Measurements from ENCODE around the gene GLIPR2. TPM values are rescaled to one million over a fixed set of nuclear protein-coding genes. Genes with fewer than 3 reads are reported as not detected.

Gene GLIPR2
- polyA plus RNA-seq, 1 of the 3 experiments (the other 2 are of a cell fraction), result 38.3 TPM

- H3K9me3 ChIP-seq, result no peaks in the 10 kb centered on the region
- peak within 1 kb of the TSS; percentile 95 for H3K9ac ChIP-seq
- H3K4me3 ChIP-seq (ENCODE audit: low read depth in 2 of 2, low read length in 1 of 2), result peak within 1 kb of the TSS; percentile 84 to 94
- ChIA-PET POLR2A (interaction anchor here (0.6 to 1.7 kb wide), 13 partner anchors 11 to 210 kb away, joined by 3 to 7 read pairs (median 3); partner anchors contain the start of genes CCIN and RNF38), CTCF (interaction anchor here (0.6 to 3.6 kb wide), 19 partner anchors 11 to 258 kb away, joined by 3 to 15 read pairs (median 5); partner anchors contain the start of genes CCIN and GLIPR2)
- H3K27ac ChIP-seq (ENCODE audit: low read depth in 2 of 2, low read length in 1 of 2), result peak within 1 kb of the TSS; percentile 83 to 87
- H3K79me2 ChIP-seq (ENCODE audit: insufficient read depth), result peaks cover 54% of the 10 kb centered on the region
- no peaks in the 10 kb centered on the region for H3K27me3 ChIP-seq (ENCODE audit: insufficient read depth)
- H3K4me2 ChIP-seq, result peak within 1 kb of the TSS; percentile 83
- H4K20me1 ChIP-seq (ENCODE audit: insufficient read depth), result peaks cover 43% of the 10 kb centered on the region
- DNase-seq, result peak; percentile 98
- H3F3A ChIP-seq (replicated peaks; ENCODE audit: insufficient read depth), result no peaks in the 10 kb centered on the region
- peak within 1 kb of the TSS; percentile 90 for H2AFZ ChIP-seq (ENCODE audit: low read depth)
- H3K4me1 ChIP-seq (ENCODE audit: control insufficient read depth in 1 of 2, insufficient read depth in 2 of 2, low read depth in 1 of 2, low read length in 1 of 2), result peaks cover 6 to 27% of the 10 kb centered on the region in 2 experiments
- WGBS (ENCODE audit: low lambda C conversion rate), result under 1% methylated on average over 30 of the region's 68 CpGs
- H3K36me3 ChIP-seq (replicated peaks in 1 of 2; ENCODE audit: control insufficient read depth in 1 of 2, insufficient read depth in 2 of 2, low read length in 1 of 2), result peaks cover 3 to 8% of the 10 kb centered on the region in 2 experiments
- H3K9me2 ChIP-seq, result no peaks in the 10 kb centered on the region
- TF ChIP-seq RAD21 (IDR thresholded peaks at IDR 0.05; ENCODE audit: low read length), result peak; percentile 28
- TF ChIP-seq FOXM1 (IDR thresholded peaks at IDR 0.05; ENCODE audit: low read depth), result no peak
- 0 out of 2 replicates have a peak, but pooled peaks have one; percentile 26 for TF ChIP-seq YY1 (IDR thresholded peaks at IDR 0.05; ENCODE audit: low read depth)
- TF ChIP-seq RCOR1 (IDR thresholded peaks at IDR 0.05; ENCODE audit: low read length), result 0 out of 2 replicates have a peak, but pooled peaks have one; percentile 30
- TF ChIP-seq, protein P1, sequence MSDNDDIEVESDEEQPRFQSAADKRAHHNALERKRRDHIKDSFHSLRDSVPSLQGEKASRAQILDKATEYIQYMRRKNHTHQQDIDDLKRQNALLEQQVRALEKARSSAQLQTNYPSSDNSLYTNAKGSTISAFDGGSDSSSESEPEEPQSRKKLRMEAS (IDR thresholded peaks at IDR 0.05; ENCODE audit: low read depth), result peak; percentile 57; the same call in 1 of the 2 replicates
- TF ChIP-seq, protein P2, sequence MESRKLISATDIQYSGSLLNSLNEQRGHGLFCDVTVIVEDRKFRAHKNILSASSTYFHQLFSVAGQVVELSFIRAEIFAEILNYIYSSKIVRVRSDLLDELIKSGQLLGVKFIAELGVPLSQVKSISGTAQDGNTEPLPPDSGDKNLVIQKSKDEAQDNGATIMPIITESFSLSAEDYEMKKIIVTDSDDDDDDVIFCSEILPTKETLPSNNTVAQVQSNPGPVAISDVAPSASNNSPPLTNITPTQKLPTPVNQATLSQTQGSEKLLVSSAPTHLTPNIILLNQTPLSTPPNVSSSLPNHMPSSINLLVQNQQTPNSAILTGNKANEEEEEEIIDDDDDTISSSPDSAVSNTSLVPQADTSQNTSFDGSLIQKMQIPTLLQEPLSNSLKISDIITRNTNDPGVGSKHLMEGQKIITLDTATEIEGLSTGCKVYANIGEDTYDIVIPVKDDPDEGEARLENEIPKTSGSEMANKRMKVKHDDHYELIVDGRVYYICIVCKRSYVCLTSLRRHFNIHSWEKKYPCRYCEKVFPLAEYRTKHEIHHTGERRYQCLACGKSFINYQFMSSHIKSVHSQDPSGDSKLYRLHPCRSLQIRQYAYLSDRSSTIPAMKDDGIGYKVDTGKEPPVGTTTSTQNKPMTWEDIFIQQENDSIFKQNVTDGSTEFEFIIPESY (IDR thresholded peaks at IDR 0.05; ENCODE audit: borderline replicate concordance, low read depth), result no peak
- no peak for TF ChIP-seq MEF2A (IDR thresholded peaks at IDR 0.05; ENCODE audit: borderline replicate concordance, low read depth)
- TF ChIP-seq EP300 (IDR thresholded peaks at IDR 0.05; ENCODE audit: borderline replicate concordance in 1 of 2, low read depth in 1 of 2, low read length in 1 of 2), result peak in 1 of 2 experiments; percentile 42; a peak in 2 of 4 replicates
- peak; percentile 92 for TF ChIP-seq ELF1 (IDR thresholded peaks at IDR 0.05)
- peak; percentile 77 for TF ChIP-seq CTCF (IDR thresholded peaks at IDR 0.05)
- TF ChIP-seq FOSL2 (IDR thresholded peaks at IDR 0.05; ENCODE audit: borderline replicate concordance, low read depth), result no peak
- TF ChIP-seq RFX5 (IDR thresholded peaks at IDR 0.05; ENCODE audit: low read length), result peak; percentile 61
- no peak for TF ChIP-seq NFIC (IDR thresholded peaks at IDR 0.05; ENCODE audit: borderline replicate concordance)
- TF ChIP-seq JUND (IDR thresholded peaks at IDR 0.05), result no peak
- no peak for TF ChIP-seq EZH2phosphoT487 (IDR thresholded peaks at IDR 0.05; ENCODE audit: borderline replicate concordance, low read depth)
- peak; percentile 68 for TF ChIP-seq NRF1 (IDR thresholded peaks at IDR 0.05; ENCODE audit: low read depth, low read length)
- no peak for TF ChIP-seq SMC3 (IDR thresholded peaks at IDR 0.05; ENCODE audit: low read depth, low read length)
- peak; percentile 97 for TF ChIP-seq POLR2AphosphoS5 (IDR thresholded peaks at IDR 0.05; ENCODE audit: low read depth, low read length)
- TF ChIP-seq FOXJ3 (CRISPR knock-in tag; IDR thresholded peaks at IDR 0.05), result no peak
- TF ChIP-seq RXRA (IDR thresholded peaks at IDR 0.05; ENCODE audit: borderline replicate concordance, low read depth), result no peak
- peak; percentile 69 for TF ChIP-seq CHD2 (IDR thresholded peaks at IDR 0.05; ENCODE audit: low read length, partially characterized antibody)
- TF ChIP-seq, protein P3, sequence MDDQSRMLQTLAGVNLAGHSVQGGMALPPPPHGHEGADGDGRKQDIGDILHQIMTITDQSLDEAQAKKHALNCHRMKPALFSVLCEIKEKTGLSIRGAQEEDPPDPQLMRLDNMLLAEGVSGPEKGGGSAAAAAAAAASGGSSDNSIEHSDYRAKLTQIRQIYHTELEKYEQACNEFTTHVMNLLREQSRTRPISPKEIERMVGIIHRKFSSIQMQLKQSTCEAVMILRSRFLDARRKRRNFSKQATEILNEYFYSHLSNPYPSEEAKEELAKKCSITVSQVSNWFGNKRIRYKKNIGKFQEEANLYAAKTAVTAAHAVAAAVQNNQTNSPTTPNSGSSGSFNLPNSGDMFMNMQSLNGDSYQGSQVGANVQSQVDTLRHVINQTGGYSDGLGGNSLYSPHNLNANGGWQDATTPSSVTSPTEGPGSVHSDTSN (IDR thresholded peaks at IDR 0.05), result no peak
- TF ChIP-seq, protein P4, sequence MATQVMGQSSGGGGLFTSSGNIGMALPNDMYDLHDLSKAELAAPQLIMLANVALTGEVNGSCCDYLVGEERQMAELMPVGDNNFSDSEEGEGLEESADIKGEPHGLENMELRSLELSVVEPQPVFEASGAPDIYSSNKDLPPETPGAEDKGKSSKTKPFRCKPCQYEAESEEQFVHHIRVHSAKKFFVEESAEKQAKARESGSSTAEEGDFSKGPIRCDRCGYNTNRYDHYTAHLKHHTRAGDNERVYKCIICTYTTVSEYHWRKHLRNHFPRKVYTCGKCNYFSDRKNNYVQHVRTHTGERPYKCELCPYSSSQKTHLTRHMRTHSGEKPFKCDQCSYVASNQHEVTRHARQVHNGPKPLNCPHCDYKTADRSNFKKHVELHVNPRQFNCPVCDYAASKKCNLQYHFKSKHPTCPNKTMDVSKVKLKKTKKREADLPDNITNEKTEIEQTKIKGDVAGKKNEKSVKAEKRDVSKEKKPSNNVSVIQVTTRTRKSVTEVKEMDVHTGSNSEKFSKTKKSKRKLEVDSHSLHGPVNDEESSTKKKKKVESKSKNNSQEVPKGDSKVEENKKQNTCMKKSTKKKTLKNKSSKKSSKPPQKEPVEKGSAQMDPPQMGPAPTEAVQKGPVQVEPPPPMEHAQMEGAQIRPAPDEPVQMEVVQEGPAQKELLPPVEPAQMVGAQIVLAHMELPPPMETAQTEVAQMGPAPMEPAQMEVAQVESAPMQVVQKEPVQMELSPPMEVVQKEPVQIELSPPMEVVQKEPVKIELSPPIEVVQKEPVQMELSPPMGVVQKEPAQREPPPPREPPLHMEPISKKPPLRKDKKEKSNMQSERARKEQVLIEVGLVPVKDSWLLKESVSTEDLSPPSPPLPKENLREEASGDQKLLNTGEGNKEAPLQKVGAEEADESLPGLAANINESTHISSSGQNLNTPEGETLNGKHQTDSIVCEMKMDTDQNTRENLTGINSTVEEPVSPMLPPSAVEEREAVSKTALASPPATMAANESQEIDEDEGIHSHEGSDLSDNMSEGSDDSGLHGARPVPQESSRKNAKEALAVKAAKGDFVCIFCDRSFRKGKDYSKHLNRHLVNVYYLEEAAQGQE (IDR thresholded peaks at IDR 0.05; ENCODE audit: low read depth, low read length), result peak; percentile 52
- TF ChIP-seq SIN3A (IDR thresholded peaks at IDR 0.05; ENCODE audit: borderline replicate concordance, low read depth, low read length), result peak; percentile 81; the same call in 1 of the 2 replicates
These were observed 54.1 kb downstream of the GLIPR2 start, which contains the start of gene CLTA for GRCh38 chr9:36190388-36191289. Gene CLTA (plus strand): TSS chr9:36190921. CDS start chr9:36191057, 136 bp downstream.

Measured in SK-N-SH (cell line).